H1 (cell line): ENCODE results near the gene FAM120A.

Experiments
- ATF2 ChIP-seq: IDR thresholded peaks from 2 replicates; pipeline ENCODE4 v1.6.1; 2012; ENCODE audit warnings: low read length, inconsistent platforms
- ATF3 ChIP-seq: IDR thresholded peaks from 2 replicates; pipeline ENCODE4 v1.6.1; 2011; ENCODE audit warnings: low read depth, mild to moderate bottlenecking, low read length; ENCODE audit not compliant: insufficient read depth
- CHD2 ChIP-seq: IDR thresholded peaks from 2 replicates; pipeline ENCODE4 v1.6.1; 2012; ENCODE audit warnings: low read length, improper control_type of control experiment
- CTCF ChIP-seq, 3 experiments: IDR thresholded peaks; 1 replicate in 2 of 3; 2 replicates in 1 of 3; pipeline versions ENCODE4 v1.5.1 to v1.6.1; 2011; ENCODE audit warnings: low read length in 3 of 3, mild to moderate bottlenecking in 3 of 3, inconsistent platforms in 2 of 3, low read depth in 1 of 3, moderate library complexity in 1 of 3; ENCODE audit not compliant: insufficient read depth in 1 of 3; ENCODE audit errors: control extremely low read depth in 1 of 3
- GTF2F1 ChIP-seq: IDR thresholded peaks from 2 replicates; pipeline ENCODE4 v1.6.1; 2012; ENCODE audit warnings: low read depth, low read length, improper control_type of control experiment, borderline replicate concordance
- JUND ChIP-seq: IDR thresholded peaks from 2 replicates; pipeline ENCODE4 v1.6.1; 2011; ENCODE audit warnings: mild to moderate bottlenecking, improper control_type of control experiment, low read length
- MAX ChIP-seq: IDR thresholded peaks from 2 replicates; pipeline ENCODE4 v1.6.1; 2012; ENCODE audit warnings: inconsistent platforms
- POLR2A ChIP-seq, 2 experiments: IDR thresholded peaks; 1 replicate in 1 of 2; 2 replicates in 1 of 2; pipeline ENCODE4 v1.6.1; 2011; ENCODE audit warnings: low read depth in 2 of 2, low read length in 2 of 2, mild to moderate bottlenecking in 2 of 2; ENCODE audit errors: control extremely low read depth in 1 of 2
- SIX5 ChIP-seq: IDR thresholded peaks from 2 replicates; pipeline ENCODE4 v1.6.1; 2011; ENCODE audit warnings: mild to moderate bottlenecking, low read depth, low read length

GRCh38 chr9:93599571-93600403 is 148.3 kb downstream of the FAM120A start:
- TF ChIP-seq GTF2F1, result no peak
- no peak for TF ChIP-seq MAX
- TF ChIP-seq ATF3, result no peak
- no peak for TF ChIP-seq CTCF (IDR thresholded peaks at IDR 0.05; ENCODE audit: control extremely low read depth in 1 of 3, insufficient read depth in 1 of 3, low read depth in 1 of 3, low read length in 3 of 3)
- TF ChIP-seq SIX5, result no peak
- TF ChIP-seq ATF2, result no peak
- no peak for TF ChIP-seq POLR2A (IDR thresholded peaks at IDR 0.05; ENCODE audit: control extremely low read depth in 1 of 2, low read depth in 2 of 2, low read length in 2 of 2)
- no peak for TF ChIP-seq CHD2
- no peak for TF ChIP-seq JUND
